IMR-90 (cell line): Measurements from ENCODE around the gene FAM161A. TPM values are rescaled to one million over a fixed set of nuclear protein-coding genes. Genes with fewer than 3 reads are reported as not detected.

Experiments
- ATAC-seq: fragments of 200-7000 bp; cut with Tn5 transposase; 2 replicates; pipeline ENCODE4 v1.9.1; 2020; ENCODE audit warnings: low read depth, mild to moderate bottlenecking, moderate library complexity
- BruUV-seq: library from RNA; stranded (reverse); fragments of 400-500 nt; replicated peaks from 2 replicates; lab custom pipeline; 2021; lab: Mats Ljungman, UMichigan
- CTCF ChIA-PET: fragments of 300-600 bp; formaldehyde crosslinking; extraction: SDS; loops from one replicate; lab custom pipeline; 2021; ENCODE audit warnings: antibody characterized with exemption; lab: Yijun Ruan, JAX
- POLR2A ChIA-PET: fragments of 300-600 bp; sonication (Branson Sonifier 250); formaldehyde crosslinking; loops from one replicate; lab custom pipeline; 2022; ENCODE audit warnings: antibody characterized with exemption; ENCODE audit not compliant: unreplicated experiment; lab: Charles Lee
- DNase-seq: peaks from one replicate; pipeline ENCODE4 v3.0.0; 2013
- H2AFZ ChIP-seq: replicated peaks from 2 replicates; pipeline ENCODE3; 2013; ENCODE audit warnings: low read length, mild to moderate bottlenecking; ENCODE audit not compliant: poor library complexity
- H2AK5ac ChIP-seq: 2 replicates; pipeline ENCODE4 v1.6.1; 2013; ENCODE audit warnings: low read depth, low read length, inconsistent platforms
- H2AK9ac ChIP-seq: replicated peaks from 2 replicates; pipeline ENCODE3; 2013; ENCODE audit warnings: mild to moderate bottlenecking, low read depth, low read length, moderate library complexity; ENCODE audit not compliant: poor library complexity
- H2BK120ac ChIP-seq: 2 replicates; pipeline ENCODE4 v1.6.1; 2013; ENCODE audit warnings: low read depth, low read length, inconsistent platforms
- H2BK15ac ChIP-seq: 3 replicates; pipeline ENCODE4 v1.6.1; 2013; ENCODE audit warnings: low read depth, low read length, inconsistent platforms
- H2BK20ac ChIP-seq: 2 replicates; pipeline ENCODE4 v1.6.1; 2013; ENCODE audit warnings: low read depth, mild to moderate bottlenecking, inconsistent platforms, low read length, moderate library complexity
- H2BK5ac ChIP-seq: 2 replicates; pipeline ENCODE4 v1.6.1; 2013; ENCODE audit warnings: mild to moderate bottlenecking, low read depth, low read length, inconsistent platforms; ENCODE audit not compliant: poor library complexity, severe bottlenecking
- H3K14ac ChIP-seq: replicated peaks from 2 replicates; pipeline ENCODE4 v1.6.1; 2013; ENCODE audit warnings: low read depth, low read length, inconsistent platforms
- H3K18ac ChIP-seq: 2 replicates; pipeline ENCODE4 v1.6.1; 2013; ENCODE audit warnings: low read depth, low read length, control low read depth
- H3K23ac ChIP-seq: 2 replicates; pipeline ENCODE4 v1.6.1; 2013; ENCODE audit warnings: low read depth, low read length, inconsistent platforms
- H3K27ac ChIP-seq: 2 replicates; pipeline ENCODE4 v1.5.1; 2013; ENCODE audit warnings: mild to moderate bottlenecking, control low read depth, low read length; ENCODE audit not compliant: insufficient read depth
- H3K27me3 ChIP-seq: 2 replicates; pipeline ENCODE4 v1.6.1; 2013; ENCODE audit warnings: low read length; ENCODE audit not compliant: control insufficient read depth, insufficient read depth
- H3K36me3 ChIP-seq: 2 replicates; pipeline ENCODE4 v1.6.1; 2013; ENCODE audit warnings: low read length, mixed read lengths; ENCODE audit not compliant: control insufficient read depth, insufficient read depth
- H3K4ac ChIP-seq: 2 replicates; pipeline ENCODE4 v1.6.1; 2013; ENCODE audit warnings: low read depth, low read length, inconsistent platforms
- H3K4me1 ChIP-seq: 2 replicates; pipeline ENCODE4 v1.6.1; 2013; ENCODE audit warnings: low read length, mixed read lengths; ENCODE audit not compliant: control insufficient read depth, insufficient read depth
- H3K4me2 ChIP-seq: 2 replicates; pipeline ENCODE4 v1.6.1; 2013; ENCODE audit warnings: low read depth, mild to moderate bottlenecking, control low read depth, low read length, moderate library complexity
- H3K4me3 ChIP-seq: 2 replicates; pipeline ENCODE4 v1.5.1; 2013; ENCODE audit warnings: low read depth, mild to moderate bottlenecking, control low read depth, low read length, moderate library complexity; ENCODE audit not compliant: insufficient read depth
- H3K56ac ChIP-seq: 2 replicates; pipeline ENCODE4 v1.6.1; 2013; ENCODE audit warnings: low read length, inconsistent platforms; ENCODE audit not compliant: insufficient read depth; ENCODE audit errors: extremely low read depth
- H3K79me1 ChIP-seq, 2 experiments: 2 replicates each; pipeline ENCODE4 v1.6.1; 2013; ENCODE audit warnings: low read length in 2 of 2, inconsistent platforms in 1 of 2, low read depth in 1 of 2
- H3K9ac ChIP-seq: 2 replicates; pipeline ENCODE4 v1.6.1; 2013; ENCODE audit warnings: low read depth, low read length, control low read depth
- H3K9me1 ChIP-seq: 2 replicates; pipeline ENCODE4 v1.6.1; 2013; ENCODE audit warnings: low read length, inconsistent platforms; ENCODE audit not compliant: insufficient read depth
- H3K9me3 ChIP-seq: 2 replicates; pipeline ENCODE4 v1.6.1; 2013; ENCODE audit warnings: low read length; ENCODE audit not compliant: control insufficient read depth, insufficient read depth
- H4K20me1 ChIP-seq: 2 replicates; pipeline ENCODE4 v1.6.1; 2013; ENCODE audit warnings: low read length, inconsistent platforms; ENCODE audit not compliant: insufficient read depth
- H4K5ac ChIP-seq: 2 replicates; pipeline ENCODE4 v1.6.1; 2013; ENCODE audit warnings: mild to moderate bottlenecking, low read depth, low read length, control low read depth
- H4K8ac ChIP-seq, 2 experiments: 2 replicates each; pipeline ENCODE4 v1.6.1; 2013; ENCODE audit warnings: low read depth in 2 of 2, low read length in 2 of 2, control low read depth in 1 of 2, inconsistent platforms in 1 of 2
- H4K91ac ChIP-seq: 2 replicates; pipeline ENCODE4 v1.6.1; 2013; ENCODE audit warnings: low read depth, low read length, inconsistent platforms; ENCODE audit not compliant: insufficient read depth
- BHLHE40 ChIP-seq: fragments of 150-350 bp; IDR thresholded peaks from 2 replicates; pipeline ENCODE4 v1.6.1; 2016; ENCODE audit warnings: mild to moderate bottlenecking, low read depth, low read length
- CEBPB ChIP-seq: IDR thresholded peaks from 2 replicates; pipeline ENCODE4 v1.6.1; 2012; ENCODE audit warnings: low read depth, low read length, improper control_type of control experiment
- CHD1 ChIP-seq: IDR thresholded peaks from 2 replicates; pipeline ENCODE4 v1.6.1; 2012; ENCODE audit warnings: low read depth, low read length, improper control_type of control experiment
- FOS ChIP-seq: fragments of 150-350 bp; IDR thresholded peaks from 2 replicates; pipeline ENCODE4 v1.6.1; 2016; ENCODE audit warnings: low read depth, low read length
- MAFK ChIP-seq: IDR thresholded peaks from 2 replicates; pipeline ENCODE4 v1.6.1; 2012; ENCODE audit warnings: low read depth, low read length, improper control_type of control experiment
- MAZ ChIP-seq: IDR thresholded peaks from 2 replicates; pipeline ENCODE4 v1.6.1; 2012; ENCODE audit warnings: low read depth, mild to moderate bottlenecking, low read length, improper control_type of control experiment, moderate library complexity, borderline replicate concordance
- MXI1 ChIP-seq: IDR thresholded peaks from 2 replicates; pipeline ENCODE4 v1.6.1; 2012; ENCODE audit warnings: low read depth, mild to moderate bottlenecking, low read length, moderate library complexity, borderline replicate concordance
- NFE2L2 ChIP-seq: fragments of 150-350 bp; IDR thresholded peaks from 2 replicates; pipeline ENCODE4 v1.6.1; 2016; ENCODE audit warnings: low read depth, mild to moderate bottlenecking, low read length
- POLR2A ChIP-seq: IDR thresholded peaks from 2 replicates; pipeline ENCODE4 v1.6.1; 2012; ENCODE audit warnings: mild to moderate bottlenecking, low read depth, low read length
- RAD21 ChIP-seq: IDR thresholded peaks from 2 replicates; pipeline ENCODE4 v1.6.1; 2012; ENCODE audit warnings: low read length, improper control_type of control experiment
- RCOR1 ChIP-seq: IDR thresholded peaks from 2 replicates; pipeline ENCODE4 v1.6.1; 2012; ENCODE audit warnings: mild to moderate bottlenecking, low read length, improper control_type of control experiment; ENCODE audit not compliant: insufficient replicate concordance
- RFX5 ChIP-seq: IDR thresholded peaks from 2 replicates; pipeline ENCODE4 v1.8.0; 2012; ENCODE audit warnings: low read depth, mild to moderate bottlenecking, low read length, moderate library complexity
- SMC3 ChIP-seq: fragments of 150-350 bp; IDR thresholded peaks from 2 replicates; pipeline ENCODE4 v1.6.1; 2016; ENCODE audit warnings: low read depth, mild to moderate bottlenecking, antibody characterized with exemption, low read length, moderate library complexity
- WGBS, 2 experiments: methylation state at CpG; one replicate each; pipeline versions ENCODE4 v1.1.5 to v1.1.7; 2013; ENCODE audit warnings: missing lambda C conversion rate in 2 of 2; ENCODE audit not compliant: insufficient read length in 1 of 2; ENCODE audit errors: extremely low coverage in 2 of 2; 5-methylcytosine and 5-hydroxymethylcytosine counted together
- dilution Hi-C: fragments of 300-500 bp; cut with HindIII; formaldehyde crosslinking; loops from one replicate; pipeline ENCODE4 v1.14.3; 2018; ENCODE audit warnings: low sequenced_read_pairs; ENCODE audit not compliant: unreplicated experiment
- in situ Hi-C: fragments of 300-500 bp; cut with MboI; formaldehyde crosslinking; loops from 3 replicates; pipeline ENCODE4 v1.14.3; 2019; ENCODE audit warnings: low sequenced_read_pairs, inconsistent platforms, mixed read lengths
- intact Hi-C: fragments of 100-400 bp; cut with micrococcal nuclease; formaldehyde crosslinking; loops from 2 replicates; pipeline ENCODE4 v1.10.0; 2022
- polyA plus RNA-seq, 3 experiments: library from polyadenylated mRNA; depleted of rRNA; stranded (reverse); fragments of >200 nt; gene quantifications; 2 replicates each; pipeline ENCODE4 v1.2.3, GENCODE V29; 2012; ENCODE audit warnings: low replicate concordance in 1 of 3
- total RNA-seq: library from RNA; depleted of rRNA; stranded (reverse); fragments of >200 nt; gene quantifications from 2 replicates; pipeline ENCODE4 v1.2.3, GENCODE V29; 2012
- TF ChIP-seq, protein P1 (sequence below): fragments of 150-350 bp; IDR thresholded peaks from 2 replicates; pipeline ENCODE4 v1.6.1; 2016; ENCODE audit warnings: low read depth, mild to moderate bottlenecking, low read length, moderate library complexity, borderline replicate concordance
- TF ChIP-seq, protein P2 (sequence below): fragments of 150-350 bp; IDR thresholded peaks from 2 replicates; pipeline ENCODE4 v1.6.1; 2017; ENCODE audit warnings: mild to moderate bottlenecking, antibody characterized with exemption, low read length, low read depth
- TF ChIP-seq, protein P3 (sequence below): conservative IDR thresholded peaks from 2 replicates; pipeline ENCODE4 v1.5.1; 2012; ENCODE audit warnings: mild to moderate bottlenecking, low read depth, low read length, improper control_type of control experiment

Gene FAM161A
- total and polyA plus RNA-seq, 2 of the 4 experiments (the other 2 are of a cell fraction), result 0.80 to 1.3 TPM

DNA sequence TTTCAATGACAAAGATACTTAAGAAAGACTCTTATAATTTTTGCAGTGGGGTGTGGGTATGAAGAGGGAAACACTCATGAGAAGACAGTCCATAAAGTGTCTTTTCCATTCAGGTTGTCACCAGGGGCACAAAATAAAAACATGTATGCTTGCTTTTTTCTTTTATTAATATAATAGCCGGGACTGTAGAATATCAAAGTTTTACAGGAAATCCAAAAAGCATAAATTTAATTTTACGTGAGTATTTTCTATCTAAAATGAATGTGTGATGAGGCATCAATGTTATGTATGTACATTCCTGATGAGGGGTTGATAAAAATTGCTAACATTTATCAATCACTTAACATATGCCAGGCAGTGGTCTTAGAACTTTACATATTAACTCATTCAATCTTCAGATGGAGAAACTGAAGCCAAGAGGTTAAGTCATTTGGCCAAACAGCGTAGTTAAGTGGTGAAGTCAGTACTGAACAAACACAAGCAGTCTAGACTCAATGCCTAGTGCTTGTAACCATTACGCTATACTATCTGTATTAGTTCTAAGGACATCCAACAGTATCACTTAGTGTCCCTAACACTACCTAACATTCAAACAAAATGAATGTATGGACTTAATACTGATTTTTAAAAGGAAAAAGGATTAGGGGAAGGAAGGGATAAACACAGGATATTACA lies 23.8 kb upstream of the FAM161A start:
- H4K5ac ChIP-seq, result no peak overlapping the region
- H3K79me1 ChIP-seq, result peaks cover 19 to 24% of the 10 kb centered on the region in 2 experiments; a peak in 3 of 4 replicates
- intact Hi-C loops, result no loop called here
- no CpG with 5 or more reads among the region's 4 CpGs for WGBS, 2 experiments
- no peaks in the 10 kb centered on the region for H3K9me3 ChIP-seq
- no peak overlapping the region for H3K4ac ChIP-seq
- no peaks in the 10 kb centered on the region for H3K9me1 ChIP-seq
- H3K9ac ChIP-seq, result no peak overlapping the region
- BruUV-seq, result no TSS peak
- H2AFZ ChIP-seq, result no peak overlapping the region
- H2BK5ac ChIP-seq, result no peak overlapping the region
- peaks cover 63% of the 10 kb centered on the region for H3K36me3 ChIP-seq
- H2AK9ac ChIP-seq, result no peak overlapping the region
- no peak overlapping the region for H2BK120ac ChIP-seq
- H2AK5ac ChIP-seq, result no peak overlapping the region
- dilution Hi-C loops, result no loop called here
- H3K14ac ChIP-seq, result no peak overlapping the region
- H4K91ac ChIP-seq, result no peak overlapping the region
- H3K4me3 ChIP-seq, result no peak overlapping the region
- no peak overlapping the region for H3K23ac ChIP-seq
- no peak overlapping the region for H3K18ac ChIP-seq
- no peak overlapping the region for H3K4me2 ChIP-seq
- in situ Hi-C loops, result loop anchor here (5.0 kb wide), 1 partner anchor 365 kb away; no protein-coding TSS in a partner anchor
- TF ChIP-seq, protein P1, sequence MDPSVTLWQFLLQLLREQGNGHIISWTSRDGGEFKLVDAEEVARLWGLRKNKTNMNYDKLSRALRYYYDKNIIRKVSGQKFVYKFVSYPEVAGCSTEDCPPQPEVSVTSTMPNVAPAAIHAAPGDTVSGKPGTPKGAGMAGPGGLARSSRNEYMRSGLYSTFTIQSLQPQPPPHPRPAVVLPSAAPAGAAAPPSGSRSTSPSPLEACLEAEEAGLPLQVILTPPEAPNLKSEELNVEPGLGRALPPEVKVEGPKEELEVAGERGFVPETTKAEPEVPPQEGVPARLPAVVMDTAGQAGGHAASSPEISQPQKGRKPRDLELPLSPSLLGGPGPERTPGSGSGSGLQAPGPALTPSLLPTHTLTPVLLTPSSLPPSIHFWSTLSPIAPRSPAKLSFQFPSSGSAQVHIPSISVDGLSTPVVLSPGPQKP, result no peak
- no peak for TF ChIP-seq SMC3
- no peak for TF ChIP-seq POLR2A
- no peak for TF ChIP-seq CEBPB
- TF ChIP-seq FOS, result no peak
- no peak for TF ChIP-seq RAD21
- no peak for TF ChIP-seq MXI1
- TF ChIP-seq NFE2L2, result no peak
- no peak for TF ChIP-seq BHLHE40
- no peak for TF ChIP-seq MAFK
- TF ChIP-seq MAZ, result no peak
- TF ChIP-seq, protein P2, sequence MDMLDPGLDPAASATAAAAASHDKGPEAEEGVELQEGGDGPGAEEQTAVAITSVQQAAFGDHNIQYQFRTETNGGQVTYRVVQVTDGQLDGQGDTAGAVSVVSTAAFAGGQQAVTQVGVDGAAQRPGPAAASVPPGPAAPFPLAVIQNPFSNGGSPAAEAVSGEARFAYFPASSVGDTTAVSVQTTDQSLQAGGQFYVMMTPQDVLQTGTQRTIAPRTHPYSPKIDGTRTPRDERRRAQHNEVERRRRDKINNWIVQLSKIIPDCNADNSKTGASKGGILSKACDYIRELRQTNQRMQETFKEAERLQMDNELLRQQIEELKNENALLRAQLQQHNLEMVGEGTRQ, result no peak
- no peak for TF ChIP-seq RCOR1
- TF ChIP-seq RFX5, result no peak
- TF ChIP-seq, protein P3, sequence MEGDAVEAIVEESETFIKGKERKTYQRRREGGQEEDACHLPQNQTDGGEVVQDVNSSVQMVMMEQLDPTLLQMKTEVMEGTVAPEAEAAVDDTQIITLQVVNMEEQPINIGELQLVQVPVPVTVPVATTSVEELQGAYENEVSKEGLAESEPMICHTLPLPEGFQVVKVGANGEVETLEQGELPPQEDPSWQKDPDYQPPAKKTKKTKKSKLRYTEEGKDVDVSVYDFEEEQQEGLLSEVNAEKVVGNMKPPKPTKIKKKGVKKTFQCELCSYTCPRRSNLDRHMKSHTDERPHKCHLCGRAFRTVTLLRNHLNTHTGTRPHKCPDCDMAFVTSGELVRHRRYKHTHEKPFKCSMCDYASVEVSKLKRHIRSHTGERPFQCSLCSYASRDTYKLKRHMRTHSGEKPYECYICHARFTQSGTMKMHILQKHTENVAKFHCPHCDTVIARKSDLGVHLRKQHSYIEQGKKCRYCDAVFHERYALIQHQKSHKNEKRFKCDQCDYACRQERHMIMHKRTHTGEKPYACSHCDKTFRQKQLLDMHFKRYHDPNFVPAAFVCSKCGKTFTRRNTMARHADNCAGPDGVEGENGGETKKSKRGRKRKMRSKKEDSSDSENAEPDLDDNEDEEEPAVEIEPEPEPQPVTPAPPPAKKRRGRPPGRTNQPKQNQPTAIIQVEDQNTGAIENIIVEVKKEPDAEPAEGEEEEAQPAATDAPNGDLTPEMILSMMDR, result no peak
- no peak for TF ChIP-seq CHD1
- H4K20me1 ChIP-seq, result peaks cover 7% of the 10 kb centered on the region
- H3K4me1 ChIP-seq, result no peaks in the 10 kb centered on the region
- H3K27me3 ChIP-seq, result no peaks in the 10 kb centered on the region
- no peak overlapping the region for H4K8ac ChIP-seq
- H2BK15ac ChIP-seq, result no peak overlapping the region
- no peak overlapping the region for H3K56ac ChIP-seq
- ATAC-seq (no peak), DNase-seq (no peak)
- POLR2A ChIA-PET, result no interaction called here
- no peak overlapping the region for H3K27ac ChIP-seq
- CTCF ChIA-PET, result no interaction called here
- H2BK20ac ChIP-seq, result no peak overlapping the region
